ENCODE measurements around the gene HDDC3. TPM values are rescaled to one million over a fixed set of nuclear protein-coding genes. Genes with fewer than 3 reads are reported as not detected.

Gene HDDC3
- total RNA-seq, 4 donors from 2014 or later, result 5.1 to 7.9 (median 6.0) TPM

DNA sequence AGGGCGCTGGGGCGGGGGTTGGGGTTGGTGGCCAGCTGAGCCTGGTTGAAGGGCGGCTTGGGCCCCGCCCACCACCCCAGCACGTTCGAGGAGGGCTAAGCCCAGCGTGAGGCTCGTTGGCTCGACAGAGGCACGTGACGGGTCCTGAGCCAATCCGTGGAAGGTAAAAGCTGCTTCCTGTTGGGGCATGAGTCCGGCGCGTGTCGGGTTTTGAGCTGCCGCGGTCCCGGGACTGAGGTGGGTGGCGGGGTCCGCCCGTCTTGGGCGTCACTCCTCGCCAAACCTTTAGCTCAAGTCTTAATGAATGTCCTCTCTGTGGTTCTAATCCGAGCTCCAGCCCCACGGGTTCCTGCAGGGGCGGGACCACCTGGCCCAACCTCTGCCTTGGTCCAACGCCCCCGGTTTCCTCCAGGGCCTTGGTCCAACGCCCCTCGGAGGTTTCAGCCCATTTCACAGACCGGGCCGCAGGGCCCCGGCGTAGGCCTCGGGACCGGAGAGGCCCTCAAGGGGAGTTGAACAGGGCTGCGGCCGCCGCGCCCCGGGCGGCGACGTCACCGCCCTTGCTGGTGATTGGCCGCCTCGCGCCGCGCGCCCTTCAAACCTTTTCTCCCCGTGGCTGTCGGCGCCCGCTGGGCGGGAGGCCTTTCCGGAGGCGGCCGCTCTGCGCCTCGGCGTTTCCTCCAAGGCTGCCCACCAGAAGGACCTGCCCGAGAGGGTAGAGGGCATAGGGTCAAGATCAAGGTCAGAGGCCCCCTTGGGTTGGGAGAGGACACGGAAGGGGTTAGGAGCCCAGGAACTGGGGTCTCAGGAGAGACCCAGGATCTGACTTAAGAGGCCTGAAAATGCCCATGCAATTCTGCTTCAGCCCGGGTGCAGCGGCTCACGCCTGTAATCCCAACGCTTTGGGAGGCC lies 22.6 kb upstream of the HDDC3 start, which contains the start of gene RCCD1:
Gene RCCD1, plus strand, starts transcription at position 173 of the 912 bp plus-strand sequence. CDS start 1,851 bp downstream, outside the sequence.
- H3K9me3 ChIP-seq, result no peaks in the 10 kb centered on the region
- WGBS, result 1% methylated on average over 36 of the region's 69 CpGs
- TF ChIP-seq, protein P1, sequence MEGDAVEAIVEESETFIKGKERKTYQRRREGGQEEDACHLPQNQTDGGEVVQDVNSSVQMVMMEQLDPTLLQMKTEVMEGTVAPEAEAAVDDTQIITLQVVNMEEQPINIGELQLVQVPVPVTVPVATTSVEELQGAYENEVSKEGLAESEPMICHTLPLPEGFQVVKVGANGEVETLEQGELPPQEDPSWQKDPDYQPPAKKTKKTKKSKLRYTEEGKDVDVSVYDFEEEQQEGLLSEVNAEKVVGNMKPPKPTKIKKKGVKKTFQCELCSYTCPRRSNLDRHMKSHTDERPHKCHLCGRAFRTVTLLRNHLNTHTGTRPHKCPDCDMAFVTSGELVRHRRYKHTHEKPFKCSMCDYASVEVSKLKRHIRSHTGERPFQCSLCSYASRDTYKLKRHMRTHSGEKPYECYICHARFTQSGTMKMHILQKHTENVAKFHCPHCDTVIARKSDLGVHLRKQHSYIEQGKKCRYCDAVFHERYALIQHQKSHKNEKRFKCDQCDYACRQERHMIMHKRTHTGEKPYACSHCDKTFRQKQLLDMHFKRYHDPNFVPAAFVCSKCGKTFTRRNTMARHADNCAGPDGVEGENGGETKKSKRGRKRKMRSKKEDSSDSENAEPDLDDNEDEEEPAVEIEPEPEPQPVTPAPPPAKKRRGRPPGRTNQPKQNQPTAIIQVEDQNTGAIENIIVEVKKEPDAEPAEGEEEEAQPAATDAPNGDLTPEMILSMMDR (IDR thresholded peaks at IDR 0.05), result no peak
- TF ChIP-seq POLR2A (IDR thresholded peaks at IDR 0.05; ENCODE audit: low read depth) (peak; percentile 65), POLR2AphosphoS5 (IDR thresholded peaks at IDR 0.05) (peak; percentile 87 to 93), EP300 (IDR thresholded peaks at IDR 0.05) (peak; percentile 12)
- H3K4me1 ChIP-seq, result peaks cover 29 to 52% (median 48%) of the 10 kb centered on the region in 4 donors
- peak within 1 kb of the TSS; percentile 84 to 96 (median 92) for H3K27ac ChIP-seq (replicated peaks in 1 of 4)
- DNase-seq (ENCODE audit: extremely low spot score), result peak; percentile 99
- H3K36me3 ChIP-seq, result peaks cover 35 to 45% (median 41%) of the 10 kb centered on the region in 4 donors
- intact Hi-C loops (cut with DNase I), result loop anchor here (5.0 to 10.0 kb wide), 3 partner anchors 37 to 97 kb away; partner anchors contain the start of genes PRC1 and VPS33B
- peak within 1 kb of the TSS; percentile 61 to 80 (median 72) for H3K4me3 ChIP-seq
- no peaks in the 10 kb centered on the region for H3K27me3 ChIP-seq

DNA sequence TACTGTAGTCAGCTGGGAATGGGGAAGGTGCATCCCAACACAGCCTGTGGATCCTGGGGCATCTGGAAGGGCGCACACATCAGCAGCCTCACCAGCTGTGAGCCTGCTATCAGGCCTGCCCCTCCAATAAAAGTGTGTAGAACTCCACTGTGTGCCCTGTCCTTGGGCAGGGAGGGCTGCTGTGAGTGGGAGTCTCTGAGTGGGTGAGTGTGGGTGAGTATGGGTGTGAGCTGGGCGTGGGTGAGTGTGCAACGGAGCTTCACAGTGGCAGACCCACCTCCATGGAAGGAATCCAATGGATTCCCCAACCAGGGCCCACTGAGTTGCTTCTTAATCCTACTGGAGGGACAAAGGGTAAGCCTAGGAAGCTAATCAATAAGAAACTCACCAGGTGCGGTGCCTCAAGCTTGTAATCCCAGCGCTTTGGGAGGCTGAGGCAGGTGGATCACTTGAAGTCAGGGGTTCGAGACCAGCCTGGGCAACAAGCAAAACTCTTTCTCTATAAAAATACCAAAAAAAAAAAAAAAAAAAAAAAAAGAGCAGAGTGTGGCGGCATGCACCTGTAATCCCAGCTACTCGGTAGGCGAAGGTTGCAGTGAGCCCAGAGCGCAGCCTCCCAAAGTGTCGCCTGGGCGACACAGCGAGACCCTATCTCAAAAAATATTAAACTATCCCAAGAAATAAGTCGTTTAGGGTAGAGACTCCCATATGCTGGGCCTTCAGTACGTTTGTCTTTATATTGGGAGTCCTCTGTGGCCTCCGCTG lies 21.8 kb upstream of the HDDC3 start:
- Histone ChIP-seq H3K36me3 (peaks cover 43 to 49% (median 49%) of the 10 kb centered on the region in 4 donors), H3K9me3 (no peaks in the 10 kb centered on the region), H3K27me3 (no peaks in the 10 kb centered on the region), H3K4me3 (peak overlapping the region; percentile 61 to 80 (median 72)), H3K27ac (replicated peaks in 1 of 4) (peak overlapping the region; percentile 84 to 96 (median 92)), H3K4me1 (peaks cover 22 to 43% (median 41%) of the 10 kb centered on the region in 4 donors)
- 73% methylated on average over 16 of the region's 16 CpGs for WGBS
- no peak for DNase-seq (ENCODE audit: extremely low spot score)
- intact Hi-C loops (cut with DNase I), result loop anchor here (10.0 kb wide), 1 partner anchor 71 kb away; the partner anchor contains the start of gene VPS33B
- TF ChIP-seq POLR2A (IDR thresholded peaks at IDR 0.05; ENCODE audit: low read depth) (no peak), EP300 (IDR thresholded peaks at IDR 0.05) (no peak), POLR2AphosphoS5 (IDR thresholded peaks at IDR 0.05) (no peak)
- TF ChIP-seq, protein P1 (IDR thresholded peaks at IDR 0.05), result no peak

DNA sequence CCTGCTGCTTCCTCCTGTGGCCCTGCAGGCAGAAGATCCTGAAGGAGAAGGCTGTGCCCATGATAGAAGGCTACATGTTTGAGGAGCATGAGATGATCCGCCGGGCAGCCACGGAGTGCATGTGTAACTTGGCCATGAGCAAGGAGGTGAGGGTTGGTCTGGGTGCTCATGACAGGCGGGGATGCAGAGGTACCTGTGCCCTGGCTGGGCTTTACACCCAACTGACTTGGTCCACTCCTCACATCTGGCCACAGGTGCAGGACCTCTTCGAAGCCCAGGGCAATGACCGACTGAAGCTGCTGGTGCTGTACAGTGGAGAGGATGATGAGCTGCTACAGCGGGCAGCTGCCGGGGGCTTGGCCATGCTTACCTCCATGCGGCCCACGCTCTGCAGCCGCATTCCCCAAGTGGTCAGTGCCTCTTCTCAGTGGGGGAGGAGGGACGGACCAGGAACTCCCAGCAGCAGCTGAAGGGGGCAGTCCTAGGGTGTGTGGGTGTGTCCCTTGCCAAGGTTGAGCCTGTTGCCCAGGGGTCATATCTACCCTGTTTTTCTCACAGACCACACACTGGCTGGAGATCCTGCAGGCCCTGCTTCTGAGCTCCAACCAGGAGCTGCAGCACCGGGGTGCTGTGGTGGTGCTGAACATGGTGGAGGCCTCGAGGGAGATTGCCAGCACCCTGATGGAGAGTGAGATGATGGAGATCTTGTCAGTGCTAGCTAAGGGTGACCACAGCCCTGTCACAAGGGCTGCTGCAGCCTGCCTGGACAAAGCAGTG lies 20.7 kb upstream of the HDDC3 start:
- no peak for DNase-seq (ENCODE audit: extremely low spot score)
- intact Hi-C loops (cut with DNase I), result loop anchor here (10.0 kb wide), 1 partner anchor 72 kb away; the partner anchor contains the start of gene VPS33B
- H3K36me3 ChIP-seq, result peaks cover 49 to 60% (median 59%) of the 10 kb centered on the region in 4 donors

More for the DNA sequence above, 20.7 kb upstream of the HDDC3 start:
- no peak overlapping the region for H3K4me3 ChIP-seq
- no peaks in the 10 kb centered on the region for H3K9me3 ChIP-seq
- TF ChIP-seq POLR2AphosphoS5 (IDR thresholded peaks at IDR 0.05), result no peak
- TF ChIP-seq, protein P1 (IDR thresholded peaks at IDR 0.05), result no peak
- no peak for TF ChIP-seq POLR2A (IDR thresholded peaks at IDR 0.05; ENCODE audit: low read depth)
- TF ChIP-seq EP300 (IDR thresholded peaks at IDR 0.05), result no peak
- WGBS, result 94% methylated on average over 9 of the region's 14 CpGs
- no peaks in the 10 kb centered on the region for H3K27me3 ChIP-seq
- no peak overlapping the region for H3K27ac ChIP-seq (replicated peaks in 1 of 4)
- peaks cover 22 to 34% (median 30%) of the 10 kb centered on the region in 4 donors for H3K4me1 ChIP-seq

Measured in esophagus muscularis mucosa (tissue), 4 donors.